ENCODE results near the gene SPIRE1.

DNA sequence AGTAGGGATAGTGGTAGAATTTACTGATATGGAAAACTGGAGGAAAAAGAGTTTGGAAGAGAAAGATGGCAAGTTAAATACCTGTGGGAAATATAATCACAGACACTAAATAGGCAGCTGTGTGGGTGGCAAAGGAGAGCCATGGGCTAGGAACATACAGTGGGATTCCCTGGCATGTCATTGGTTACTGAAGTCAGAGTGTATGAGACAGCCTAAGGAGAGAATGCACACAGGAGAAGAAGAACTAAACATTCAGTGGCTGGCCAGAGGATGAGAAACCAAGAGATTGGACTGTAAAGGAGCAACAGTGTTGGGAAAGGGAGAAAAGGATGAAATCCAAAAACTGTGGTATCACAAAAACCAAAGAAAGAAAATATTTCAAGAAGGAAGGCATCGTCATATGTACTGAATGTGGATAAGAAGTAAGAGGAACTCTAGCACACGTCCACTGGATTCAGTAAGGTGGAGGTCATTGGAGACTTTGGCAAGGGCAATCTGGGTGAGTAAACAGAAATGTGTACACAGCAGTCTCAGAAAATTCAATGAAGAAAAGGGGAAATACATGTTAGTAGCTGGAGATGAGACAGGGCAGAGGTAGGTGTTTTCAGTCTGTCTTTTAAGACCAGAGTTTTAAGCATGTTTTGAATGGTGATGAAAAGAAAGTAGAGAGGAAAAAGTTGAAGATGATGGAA is 83.3 kb downstream of the SPIRE1 start:
- TF ChIP-seq CTCF (IDR thresholded peaks at IDR 0.05) = no peak
- no peak for TF ChIP-seq POLR2A (IDR thresholded peaks at IDR 0.05)

Measured in Peyer's patch (tissue), 4 donors.